GM12872 (cell line): ENCODE results near the gene CLEC19A.

Experiments used
- TF ChIP-seq, protein P1 (sequence below): IDR thresholded peaks from 3 replicates; pipeline ENCODE4 v1.5.1; 2011; ENCODE audit warnings: low read depth, mild to moderate bottlenecking, low read length, moderate library complexity; ENCODE audit not compliant: insufficient read depth

The CLEC19A gene

DNA sequence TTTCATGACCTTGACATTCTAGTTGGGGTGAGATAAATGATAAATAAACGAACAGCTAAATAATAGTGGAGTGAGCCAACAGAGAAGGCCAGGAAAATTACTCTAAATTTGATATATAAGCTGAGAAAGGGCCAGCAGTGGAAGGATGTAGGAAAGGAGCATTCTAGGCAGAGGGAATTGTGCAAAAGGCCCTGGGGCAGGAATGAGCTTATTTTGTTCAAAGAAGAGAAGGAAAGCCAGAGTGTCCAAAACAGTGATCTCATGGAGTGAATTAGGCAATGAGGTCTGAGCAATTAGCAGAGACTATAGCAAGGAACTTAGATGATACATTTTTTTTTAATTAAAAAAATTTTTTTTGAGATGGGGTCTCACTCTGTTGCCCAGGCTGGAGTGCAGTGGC lies 43.3 kb upstream of the CLEC19A start:
- TF ChIP-seq, protein P1, sequence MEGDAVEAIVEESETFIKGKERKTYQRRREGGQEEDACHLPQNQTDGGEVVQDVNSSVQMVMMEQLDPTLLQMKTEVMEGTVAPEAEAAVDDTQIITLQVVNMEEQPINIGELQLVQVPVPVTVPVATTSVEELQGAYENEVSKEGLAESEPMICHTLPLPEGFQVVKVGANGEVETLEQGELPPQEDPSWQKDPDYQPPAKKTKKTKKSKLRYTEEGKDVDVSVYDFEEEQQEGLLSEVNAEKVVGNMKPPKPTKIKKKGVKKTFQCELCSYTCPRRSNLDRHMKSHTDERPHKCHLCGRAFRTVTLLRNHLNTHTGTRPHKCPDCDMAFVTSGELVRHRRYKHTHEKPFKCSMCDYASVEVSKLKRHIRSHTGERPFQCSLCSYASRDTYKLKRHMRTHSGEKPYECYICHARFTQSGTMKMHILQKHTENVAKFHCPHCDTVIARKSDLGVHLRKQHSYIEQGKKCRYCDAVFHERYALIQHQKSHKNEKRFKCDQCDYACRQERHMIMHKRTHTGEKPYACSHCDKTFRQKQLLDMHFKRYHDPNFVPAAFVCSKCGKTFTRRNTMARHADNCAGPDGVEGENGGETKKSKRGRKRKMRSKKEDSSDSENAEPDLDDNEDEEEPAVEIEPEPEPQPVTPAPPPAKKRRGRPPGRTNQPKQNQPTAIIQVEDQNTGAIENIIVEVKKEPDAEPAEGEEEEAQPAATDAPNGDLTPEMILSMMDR: no peak

DNA sequence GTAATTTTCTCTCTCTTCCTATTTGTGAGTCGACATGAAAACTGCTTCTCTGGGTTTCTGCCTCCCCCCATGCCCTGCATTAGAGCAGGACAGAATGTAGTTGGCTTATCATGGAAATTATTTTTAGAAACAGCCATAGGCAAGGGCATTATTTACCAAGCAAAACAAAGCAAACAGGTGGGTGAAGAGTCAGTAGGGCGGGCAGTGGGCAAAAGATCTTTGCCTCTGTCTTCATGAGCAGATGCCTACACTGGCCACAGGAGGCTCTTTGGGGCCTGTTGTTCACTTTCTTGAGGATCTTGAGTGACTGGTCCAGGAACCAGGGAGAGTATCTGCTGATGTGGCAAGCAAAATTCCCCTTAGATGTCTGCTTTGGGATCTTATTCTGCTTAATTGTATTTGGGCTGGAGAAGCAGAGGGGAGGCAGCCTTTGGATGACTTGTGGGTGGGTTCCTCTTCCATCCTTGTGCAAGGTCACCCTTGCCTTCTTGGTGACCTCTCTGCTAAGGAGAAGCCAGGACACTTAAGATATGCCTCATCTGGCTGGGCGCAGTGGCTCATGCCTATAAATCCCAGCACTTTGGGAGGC lies 42.5 kb upstream of the CLEC19A start:
- TF ChIP-seq, protein P1: no peak

DNA sequence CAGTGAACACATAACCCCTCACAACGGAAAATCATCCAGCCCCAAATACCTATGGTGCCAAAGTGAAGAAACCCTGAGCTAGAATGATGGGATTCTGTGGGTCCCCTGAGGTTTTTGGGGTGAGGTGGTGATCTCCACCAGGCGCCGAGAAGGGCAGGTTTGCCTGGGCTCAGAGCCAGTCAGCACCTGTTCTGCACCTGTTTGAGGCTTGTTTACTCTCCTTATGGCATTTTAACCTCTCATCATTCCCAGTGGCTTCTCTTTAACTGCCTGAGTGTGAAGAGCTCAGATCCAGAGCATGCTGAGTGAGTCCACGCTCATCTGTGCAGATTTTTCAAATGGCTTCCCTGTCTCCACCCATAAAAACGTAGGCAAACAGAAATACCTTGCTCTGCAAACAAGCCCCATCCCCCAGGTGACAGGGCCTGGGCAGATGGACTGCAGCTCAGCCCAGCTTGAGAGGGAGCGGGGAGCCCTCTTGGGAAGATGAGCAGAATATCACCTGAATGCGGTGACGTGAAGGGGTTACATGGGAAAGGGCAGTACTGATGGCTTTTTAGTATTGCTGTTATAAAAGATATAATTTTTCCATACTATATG lies 40.1 kb upstream of the CLEC19A start:
- TF ChIP-seq, protein P1: no peak

DNA sequence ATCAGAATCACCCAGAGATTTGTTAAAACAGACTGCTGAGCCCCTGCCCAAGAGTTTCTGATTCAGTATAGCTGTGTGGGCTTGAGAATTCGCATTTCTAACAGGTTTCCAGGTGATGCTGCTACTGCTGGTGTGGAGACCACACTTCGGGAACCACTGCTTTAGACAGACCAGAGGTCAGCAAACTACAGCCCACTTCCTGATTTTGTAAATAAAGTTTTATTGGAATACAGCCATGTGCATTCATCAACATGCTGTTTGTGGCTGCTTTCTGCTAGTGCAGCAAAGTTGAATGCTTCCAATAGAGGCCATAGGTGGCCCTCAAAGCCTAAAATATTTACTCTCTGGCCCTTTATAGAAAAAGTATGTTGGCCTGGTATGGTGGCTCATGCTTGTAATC lies 32.6 kb upstream of the CLEC19A start:
- TF ChIP-seq, protein P1: no peak

DNA sequence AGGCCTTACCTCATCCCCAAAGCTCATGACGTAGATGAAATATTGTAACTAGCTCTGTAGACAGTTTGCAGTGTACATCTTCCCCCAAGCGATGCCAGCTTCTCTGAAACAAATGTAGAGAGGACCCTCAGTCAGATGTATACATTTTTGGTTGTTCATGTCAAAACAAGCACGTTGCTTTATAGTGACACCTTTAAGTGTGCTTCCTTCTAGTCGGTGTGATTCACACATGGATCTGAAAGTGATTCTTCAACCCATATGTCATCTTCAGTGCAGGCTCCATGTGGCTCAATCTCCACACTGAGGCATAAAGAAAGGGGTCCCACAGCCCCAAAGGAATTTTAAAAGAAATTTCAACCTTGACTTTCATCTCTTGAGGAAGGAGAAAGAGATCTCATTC lies 30.9 kb upstream of the CLEC19A start:
- TF ChIP-seq, protein P1: no peak

DNA sequence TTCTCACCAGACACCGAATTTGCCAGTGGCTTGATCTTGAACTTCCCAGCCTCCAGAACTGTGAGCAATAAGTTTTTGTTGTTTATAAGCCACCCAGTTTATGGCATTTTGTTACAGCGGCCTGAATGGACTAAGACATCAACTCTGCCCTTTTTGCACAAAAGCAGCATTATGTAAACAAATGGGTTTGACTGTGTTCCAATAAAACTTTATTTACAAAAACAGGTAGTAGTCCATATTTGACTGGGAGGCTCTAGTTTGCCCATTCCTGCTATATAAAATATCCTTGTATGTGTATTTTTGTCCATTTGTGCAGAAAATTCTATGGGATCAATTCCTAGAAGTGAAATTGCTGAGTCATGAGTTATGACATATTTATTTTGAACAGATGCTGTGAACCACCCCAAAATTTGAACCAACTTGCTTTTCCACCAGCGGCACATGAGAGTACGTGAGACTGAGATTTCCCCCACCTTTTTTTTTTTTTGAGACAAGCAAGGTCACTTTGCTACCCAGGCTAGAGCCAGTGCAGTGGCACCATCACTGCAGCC lies 21.3 kb upstream of the CLEC19A start:
- TF ChIP-seq, protein P1: no peak

DNA sequence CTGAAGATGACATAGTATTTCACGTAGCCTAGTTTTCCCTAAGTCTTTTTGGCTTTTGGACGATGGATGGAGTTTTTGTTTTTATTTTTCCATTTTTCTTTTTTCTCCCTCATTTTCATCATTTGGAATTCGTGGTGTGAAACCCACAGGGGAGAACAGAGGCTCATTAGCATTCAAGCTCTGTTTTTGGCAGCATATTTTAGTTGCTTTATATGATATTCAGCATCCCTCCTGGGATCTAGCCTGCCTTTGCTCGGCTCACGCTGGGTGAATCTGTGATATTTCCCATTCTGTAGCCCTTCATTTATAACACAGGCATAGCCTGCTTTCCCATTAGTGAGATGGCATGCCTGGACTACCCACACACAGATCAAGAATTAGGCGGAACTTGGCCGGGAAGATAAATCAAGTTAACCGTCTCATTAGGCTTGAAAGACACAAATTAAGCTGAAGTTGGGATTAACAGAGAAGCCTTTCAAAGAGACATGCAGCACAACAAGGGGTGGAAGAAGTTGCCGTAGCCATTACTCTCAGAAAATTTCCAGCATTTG lies 20.1 kb upstream of the CLEC19A start:
- TF ChIP-seq, protein P1: no peak
